Measurements from ENCODE around the gene SRM.

- TF ChIP-seq POLR2AphosphoS5 (IDR thresholded peaks at IDR 0.05; ENCODE audit: low read depth, low read length) (no peak), POLR2A (IDR thresholded peaks at IDR 0.05; ENCODE audit: low read depth, low read length) (no peak), SPI1 (IDR thresholded peaks at IDR 0.05; ENCODE audit: low read depth, low read length) (no peak), TAF1 (IDR thresholded peaks at IDR 0.05; ENCODE audit: low read depth, low read length) (no peak), PAX5 (IDR thresholded peaks at IDR 0.05; ENCODE audit: insufficient read depth, low read length, severe bottlenecking) (no peak)
Observed at GRCh38 chr1:11039351-11040104, 20.3 kb downstream of the SRM start.

All from GM12891 (cell line).